C4-2B (cell line): ENCODE results near the gene SCGB3A2.

Source experiments
- CTCF ChIP-seq: fragments of 450-650 bp; conservative IDR thresholded peaks from 2 replicates; pipeline ENCODE4 v1.5.1; 2017; ENCODE audit warnings: mild to moderate bottlenecking
- ZFX ChIP-seq: fragments of 450-650 bp; IDR thresholded peaks from 2 replicates; pipeline ENCODE4 v1.6.1; 2017

- TF ChIP-seq CTCF (no peak), ZFX (no peak)
These were observed 29.3 kb upstream of the SCGB3A2 start for GRCh38 chr5:147849226-147849625.
